Esophagus muscularis mucosa (tissue), 4 donors: Measurements from ENCODE around the gene THOC6.

Experiments used
- EP300 ChIP-seq: sonication (generic); formaldehyde crosslinking; IDR thresholded peaks from one replicate; pipeline ENCODE4 v1.6.1; 2017; ENCODE audit warnings: antibody characterized with exemption
- POLR2A ChIP-seq: fragments of 450-650 bp; IDR thresholded peaks from one replicate; pipeline ENCODE4 v1.6.1; 2017; ENCODE audit warnings: antibody characterized with exemption, moderate library complexity, mild to moderate bottlenecking, low read depth
- TF ChIP-seq, protein P1 (sequence below), 3 experiments: fragments of 200-600 bp in 2 of 3; fragments of 450-650 bp in 1 of 3; sonication (generic) in 2 of 3; IDR thresholded peaks; one replicate each; pipeline ENCODE4 v1.5.1; 2017 to 2019; ENCODE audit warnings: antibody characterized with exemption in 3 of 3, mild to moderate bottlenecking in 2 of 3, moderate library complexity in 1 of 3

DNA sequence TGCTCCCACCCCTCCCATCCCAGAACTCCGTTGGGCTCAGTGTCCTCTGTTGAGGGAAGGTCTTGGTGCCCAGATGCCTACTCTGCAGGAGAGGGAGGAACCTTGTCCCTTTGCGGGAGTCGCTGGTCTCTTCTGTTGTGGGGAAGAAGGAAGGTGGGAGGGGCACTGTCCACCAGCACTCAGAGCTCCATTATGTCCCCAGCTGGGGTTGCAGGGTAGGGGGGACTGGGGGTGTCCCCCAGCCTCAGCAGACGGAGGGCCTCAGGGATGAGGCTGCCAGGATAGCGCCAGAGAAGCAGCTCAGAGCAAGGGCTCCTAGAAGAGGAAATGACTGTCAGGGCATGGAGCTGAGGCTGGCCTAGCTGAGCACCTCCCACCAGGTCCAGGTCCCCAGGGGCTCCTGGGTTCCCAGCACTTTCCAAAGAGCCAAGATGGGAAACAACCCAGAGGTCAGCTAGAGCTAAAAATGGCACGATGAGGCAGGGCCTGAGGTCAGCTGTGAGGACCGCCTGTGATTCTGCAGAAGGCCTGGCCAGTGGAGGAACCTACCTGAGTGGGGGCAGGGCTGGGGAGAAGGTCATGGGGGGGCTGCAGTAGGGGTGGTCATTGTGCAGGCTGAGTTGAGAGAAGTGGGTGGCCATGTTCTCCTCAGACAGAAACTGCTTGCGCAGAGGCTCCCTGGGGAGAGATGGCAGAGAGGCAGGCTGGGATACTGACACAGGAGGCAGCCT lies 986 bp upstream of the THOC6 start:
- TF ChIP-seq, protein P1, sequence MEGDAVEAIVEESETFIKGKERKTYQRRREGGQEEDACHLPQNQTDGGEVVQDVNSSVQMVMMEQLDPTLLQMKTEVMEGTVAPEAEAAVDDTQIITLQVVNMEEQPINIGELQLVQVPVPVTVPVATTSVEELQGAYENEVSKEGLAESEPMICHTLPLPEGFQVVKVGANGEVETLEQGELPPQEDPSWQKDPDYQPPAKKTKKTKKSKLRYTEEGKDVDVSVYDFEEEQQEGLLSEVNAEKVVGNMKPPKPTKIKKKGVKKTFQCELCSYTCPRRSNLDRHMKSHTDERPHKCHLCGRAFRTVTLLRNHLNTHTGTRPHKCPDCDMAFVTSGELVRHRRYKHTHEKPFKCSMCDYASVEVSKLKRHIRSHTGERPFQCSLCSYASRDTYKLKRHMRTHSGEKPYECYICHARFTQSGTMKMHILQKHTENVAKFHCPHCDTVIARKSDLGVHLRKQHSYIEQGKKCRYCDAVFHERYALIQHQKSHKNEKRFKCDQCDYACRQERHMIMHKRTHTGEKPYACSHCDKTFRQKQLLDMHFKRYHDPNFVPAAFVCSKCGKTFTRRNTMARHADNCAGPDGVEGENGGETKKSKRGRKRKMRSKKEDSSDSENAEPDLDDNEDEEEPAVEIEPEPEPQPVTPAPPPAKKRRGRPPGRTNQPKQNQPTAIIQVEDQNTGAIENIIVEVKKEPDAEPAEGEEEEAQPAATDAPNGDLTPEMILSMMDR (IDR thresholded peaks at IDR 0.05) = no peak
- TF ChIP-seq POLR2A (no peak), EP300 (no peak)
